Tibial artery (tissue), 4 donors: ENCODE measurements around the gene HOXA11.

Experiments
- DNase-seq, 2 donors: peaks; one replicate each; pipeline ENCODE4 v3.0.0-alpha.2; 2019
- H3K27ac ChIP-seq, 2 donors: fragments of 200-600 bp; sonication (generic) in 1 of 2; 1 replicate in 1 of 2; 2 replicates in 1 of 2; pipeline ENCODE4 v1.5.1; 2018 to 2019; ENCODE audit warnings: mild to moderate bottlenecking in 1 of 2
- H3K27me3 ChIP-seq, 2 donors: fragments of 200-600 bp; sonication (generic) in 1 of 2; one replicate each; pipeline versions ENCODE4 v1.5.1 to v1.6.0; 2016 to 2019
- H3K36me3 ChIP-seq, 3 donors: fragments of 200-600 bp; sonication (generic) in 2 of 3; one replicate each; pipeline ENCODE4 v1.5.1; 2016 to 2019; ENCODE audit warnings: mild to moderate bottlenecking in 2 of 3
- H3K4me1 ChIP-seq, 4 donors: fragments of 200-600 bp; sonication (generic) in 2 of 4; 1 replicate in 3 of 4; 2 replicates in 1 of 4; pipeline ENCODE4 v1.5.1; 2016 to 2019
- H3K4me3 ChIP-seq, 2 donors: fragments of 200-600 bp; sonication (generic) in 1 of 2; 1 replicate in 1 of 2; 2 replicates in 1 of 2; pipeline ENCODE4 v1.5.1; 2018 to 2019; ENCODE audit warnings: mild to moderate bottlenecking in 2 of 2
- H3K9me3 ChIP-seq, 3 donors: fragments of 200-600 bp; sonication (generic) in 1 of 3; one replicate each; pipeline ENCODE4 v1.5.1; 2016 to 2019
- intact Hi-C: fragments of 100-400 bp; cut with DNase I; formaldehyde crosslinking; loops from one replicate; pipeline ENCODE4 v1.15.0; 2023; ENCODE audit warnings: low total_unique reads
- TF ChIP-seq, protein P1 (sequence below), 2 experiments: fragments of 200-600 bp in 1 of 2; fragments of 450-650 bp in 1 of 2; IDR thresholded peaks; one replicate each; pipeline ENCODE4 v1.5.1; 2017 to 2019; ENCODE audit warnings: antibody characterized with exemption in 2 of 2, mild to moderate bottlenecking in 1 of 2, moderate library complexity in 1 of 2

The HOXA11 gene

DNA sequence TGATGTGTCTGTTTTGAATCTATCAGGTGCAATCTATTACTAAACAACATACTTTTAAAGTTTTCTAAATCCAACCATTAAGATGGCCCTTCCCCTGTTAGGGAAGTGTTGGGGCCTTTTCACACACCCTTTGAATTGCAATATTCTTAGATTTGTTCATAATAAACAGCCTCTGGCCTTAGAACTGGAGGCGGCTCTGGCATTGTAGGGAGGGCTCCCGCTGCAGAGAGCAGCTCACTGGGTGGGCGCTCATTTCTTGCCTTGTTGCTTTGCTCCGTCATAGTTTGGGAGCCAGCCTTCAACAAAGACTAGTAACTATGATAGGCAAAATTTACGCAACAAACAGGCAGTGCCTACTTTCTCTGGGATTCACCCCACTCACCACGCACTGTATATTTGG lies 6.7 kb downstream of the HOXA11 start:
- H3K9me3 ChIP-seq, result no peaks in the 10 kb centered on the region
- peak overlapping the region in 1 of 2 donors; percentile 45 for H3K4me3 ChIP-seq
- TF ChIP-seq, protein P1, sequence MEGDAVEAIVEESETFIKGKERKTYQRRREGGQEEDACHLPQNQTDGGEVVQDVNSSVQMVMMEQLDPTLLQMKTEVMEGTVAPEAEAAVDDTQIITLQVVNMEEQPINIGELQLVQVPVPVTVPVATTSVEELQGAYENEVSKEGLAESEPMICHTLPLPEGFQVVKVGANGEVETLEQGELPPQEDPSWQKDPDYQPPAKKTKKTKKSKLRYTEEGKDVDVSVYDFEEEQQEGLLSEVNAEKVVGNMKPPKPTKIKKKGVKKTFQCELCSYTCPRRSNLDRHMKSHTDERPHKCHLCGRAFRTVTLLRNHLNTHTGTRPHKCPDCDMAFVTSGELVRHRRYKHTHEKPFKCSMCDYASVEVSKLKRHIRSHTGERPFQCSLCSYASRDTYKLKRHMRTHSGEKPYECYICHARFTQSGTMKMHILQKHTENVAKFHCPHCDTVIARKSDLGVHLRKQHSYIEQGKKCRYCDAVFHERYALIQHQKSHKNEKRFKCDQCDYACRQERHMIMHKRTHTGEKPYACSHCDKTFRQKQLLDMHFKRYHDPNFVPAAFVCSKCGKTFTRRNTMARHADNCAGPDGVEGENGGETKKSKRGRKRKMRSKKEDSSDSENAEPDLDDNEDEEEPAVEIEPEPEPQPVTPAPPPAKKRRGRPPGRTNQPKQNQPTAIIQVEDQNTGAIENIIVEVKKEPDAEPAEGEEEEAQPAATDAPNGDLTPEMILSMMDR (IDR thresholded peaks at IDR 0.05), result no peak
- H3K36me3 ChIP-seq, result no peaks in the 10 kb centered on the region
- H3K27ac ChIP-seq, result peak overlapping the region; percentile 96 to 97
- DNase-seq, result peak; percentile 53 to 71
- peaks cover 0 to 42% of the 10 kb centered on the region in 2 donors for H3K27me3 ChIP-seq
- peaks cover 0 to 46% (median 17%) of the 10 kb centered on the region in 4 donors for H3K4me1 ChIP-seq
- intact Hi-C loops, result no loop called here

DNA sequence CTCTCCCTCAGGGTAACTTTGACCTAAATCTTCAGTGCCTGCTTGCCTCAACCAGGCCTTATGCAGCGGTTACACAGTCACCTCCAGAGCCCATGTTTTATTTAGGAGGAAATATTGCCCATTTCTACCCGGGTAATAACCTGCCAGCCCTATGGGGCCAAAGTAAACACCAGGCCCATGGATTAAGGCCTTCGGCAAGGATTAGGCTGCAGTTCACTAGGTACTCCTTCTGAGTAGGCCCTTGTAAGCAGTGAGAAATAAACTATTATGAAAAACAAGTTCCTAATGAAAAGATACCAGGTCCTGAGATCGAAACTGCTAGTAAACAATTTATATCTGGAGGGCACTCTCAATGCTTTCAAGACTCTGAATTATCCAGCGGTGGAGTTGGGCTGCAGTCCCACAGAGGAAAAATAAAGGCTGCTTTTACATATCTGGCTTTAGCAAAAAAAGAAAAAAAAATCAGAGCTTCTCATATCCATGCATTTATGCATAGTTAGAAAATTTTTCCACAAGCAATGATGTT lies 7.2 kb downstream of the HOXA11 start:
- Histone ChIP-seq H3K4me3 (peak overlapping the region; percentile 19 to 45), H3K36me3 (no peaks in the 10 kb centered on the region), H3K4me1 (peaks cover 0 to 41% (median 13%) of the 10 kb centered on the region in 4 donors), H3K9me3 (no peaks in the 10 kb centered on the region), H3K27me3 (peaks cover 0 to 37% of the 10 kb centered on the region in 2 donors), H3K27ac (peak overlapping the region; percentile 96 to 97)
- peak; percentile 9 to 61 for DNase-seq
- intact Hi-C loops, result no loop called here
- TF ChIP-seq, protein P1 (IDR thresholded peaks at IDR 0.05), result no peak

DNA sequence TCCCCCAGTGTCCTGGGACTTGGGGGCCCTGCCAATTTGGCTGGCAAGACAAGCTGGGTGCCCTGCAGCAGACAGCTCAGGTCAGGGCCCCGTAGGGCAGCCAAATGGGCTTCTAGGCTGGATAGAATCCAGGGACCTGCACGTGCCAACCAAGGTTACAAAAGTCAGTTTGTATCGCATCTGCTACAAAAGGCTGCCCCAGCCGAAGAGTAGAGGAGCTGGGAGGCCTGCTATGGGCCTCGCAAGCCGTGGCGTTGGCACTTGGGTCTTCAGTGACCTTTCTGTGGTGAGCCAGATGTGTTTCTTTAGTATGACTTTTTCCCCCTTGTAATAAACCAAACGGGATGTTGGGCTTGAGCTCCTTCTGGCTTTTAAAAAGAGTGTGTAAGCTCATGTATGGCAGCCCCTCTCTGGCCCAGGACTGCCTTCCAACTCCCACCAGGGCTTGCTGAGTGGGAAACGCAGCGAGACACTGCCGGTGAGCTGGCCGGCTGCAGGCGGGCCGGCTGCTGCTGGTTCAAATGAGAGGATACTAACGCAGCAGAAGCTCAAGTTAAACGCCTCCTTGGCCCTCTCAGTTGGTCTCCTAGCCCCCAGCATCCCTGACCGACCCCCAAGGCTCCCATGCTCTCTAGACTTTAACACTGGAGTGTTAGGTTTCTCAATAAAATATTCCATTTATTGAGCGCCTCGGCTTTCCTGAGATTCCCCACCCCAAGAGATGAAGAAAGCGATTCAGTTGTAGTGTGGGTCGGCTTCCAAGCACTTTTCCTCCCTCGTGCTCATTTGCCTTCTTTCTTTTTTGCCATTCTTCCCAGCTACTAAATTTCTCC lies 7.9 kb downstream of the HOXA11 start:
- intact Hi-C loops, result no loop called here
- H3K9me3 ChIP-seq, result no peaks in the 10 kb centered on the region
- peaks cover 0 to 30% of the 10 kb centered on the region in 2 donors for H3K27me3 ChIP-seq
- H3K4me1 ChIP-seq, result peaks cover 0 to 39% (median 14%) of the 10 kb centered on the region in 4 donors
- DNase-seq, result peak; percentile 21 to 67
- H3K27ac ChIP-seq, result peak overlapping the region; percentile 96 to 97
- peak overlapping the region; percentile 19 to 45 for H3K4me3 ChIP-seq
- H3K36me3 ChIP-seq, result no peaks in the 10 kb centered on the region
- TF ChIP-seq, protein P1 (IDR thresholded peaks at IDR 0.05), result no peak

DNA sequence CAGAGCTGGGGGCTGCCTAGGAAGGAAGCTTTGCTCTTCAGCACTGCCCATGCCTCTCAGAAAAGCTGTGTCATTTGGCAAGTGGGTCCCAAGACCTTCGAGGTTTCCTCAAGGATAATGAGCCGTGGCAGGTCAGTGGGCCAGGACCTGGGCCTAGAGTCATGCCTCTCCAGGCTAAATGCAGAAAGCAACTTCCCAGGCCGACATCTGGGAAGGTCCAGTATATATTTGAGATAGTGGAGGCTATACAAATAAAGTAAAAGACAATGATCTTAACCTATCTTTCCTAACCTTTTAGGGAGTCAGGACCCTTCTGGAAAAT lies 8.5 kb downstream of the HOXA11 start:
- peak in 1 of 2 donors; percentile 21 for DNase-seq
- peak overlapping the region; percentile 68 to 91 for H3K4me3 ChIP-seq
- H3K4me1 ChIP-seq, result peaks cover 0 to 39% (median 14%) of the 10 kb centered on the region in 4 donors
- peaks cover 0 to 23% of the 10 kb centered on the region in 2 donors for H3K27me3 ChIP-seq
- intact Hi-C loops, result no loop called here
- no peaks in the 10 kb centered on the region for H3K9me3 ChIP-seq
- TF ChIP-seq, protein P1 (IDR thresholded peaks at IDR 0.05), result no peak
- H3K27ac ChIP-seq, result peak overlapping the region; percentile 96 to 97
- H3K36me3 ChIP-seq, result no peaks in the 10 kb centered on the region

DNA sequence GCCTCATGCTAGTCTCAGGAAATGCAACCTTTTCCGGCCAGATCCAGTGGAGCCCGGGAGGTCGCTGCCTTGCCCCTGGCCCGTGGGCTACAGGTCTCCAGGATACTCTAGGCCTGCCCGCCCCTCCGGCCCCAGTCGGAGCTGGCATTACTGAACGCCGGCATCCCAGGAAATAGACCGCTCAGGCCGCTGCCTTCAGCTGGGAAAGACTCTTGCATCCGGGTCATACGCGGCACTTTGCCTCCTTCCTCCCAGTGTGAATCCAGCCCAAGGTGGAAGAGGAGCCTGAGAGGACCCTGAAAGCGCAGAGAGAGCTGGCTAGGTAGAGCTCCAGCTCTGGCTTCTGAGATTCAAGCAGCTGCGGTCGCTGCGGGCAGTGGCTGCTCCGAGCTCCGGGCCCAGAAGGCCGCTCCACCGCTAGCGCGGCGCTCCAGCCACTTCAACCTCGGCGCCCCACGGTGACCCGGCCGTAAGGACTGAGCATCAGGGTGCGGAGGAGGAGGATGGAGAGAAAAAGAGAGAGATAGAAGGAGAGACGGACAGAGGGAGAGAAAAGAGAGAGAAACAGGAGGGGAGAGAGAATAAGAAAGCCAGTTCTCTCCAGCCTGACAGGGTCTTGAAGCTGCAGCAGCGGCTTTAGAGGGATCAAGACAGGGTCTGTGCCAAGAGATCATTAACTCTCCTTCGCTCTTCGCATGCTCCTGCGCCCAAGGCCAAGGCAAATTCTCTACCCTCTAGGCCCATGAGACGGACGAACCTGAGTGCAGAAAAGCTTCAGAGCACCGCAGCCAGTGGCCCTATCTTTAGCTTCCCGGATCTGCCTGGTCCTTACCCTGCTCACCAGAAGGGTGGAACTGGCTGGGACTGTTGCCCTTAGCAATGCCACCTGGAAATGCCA lies 9.2 kb downstream of the HOXA11 start:
- peak; percentile 22 to 67 for DNase-seq
- intact Hi-C loops, result no loop called here
- TF ChIP-seq, protein P1 (IDR thresholded peaks at IDR 0.05), result no peak
- peaks cover 0 to 17% of the 10 kb centered on the region in 2 donors for H3K27me3 ChIP-seq
- peaks cover 0 to 39% (median 14%) of the 10 kb centered on the region in 4 donors for H3K4me1 ChIP-seq
- H3K27ac ChIP-seq, result peak overlapping the region; percentile 96 to 97
- no peaks in the 10 kb centered on the region for H3K9me3 ChIP-seq
- peak overlapping the region; percentile 68 to 91 for H3K4me3 ChIP-seq
- no peaks in the 10 kb centered on the region for H3K36me3 ChIP-seq
